H1 (cell line): Measurements from ENCODE around the gene SUZ12. TPM values are rescaled to one million over a fixed set of nuclear protein-coding genes. Genes with fewer than 3 reads are reported as not detected.
"Not testable (repeated sequence)": the region's sequence is repeated elsewhere in the genome, so short reads cannot be mapped to it uniquely, and the experiment has no call there.

ENCODE experiments used
- CTCF ChIA-PET: fragments of 300-600 bp; sonication (Branson Sonifier 250); formaldehyde crosslinking; loops from one replicate; lab custom pipeline; 2021; ENCODE audit not compliant: partially characterized antibody; lab: Charles Lee
- POLR2A ChIA-PET: fragments of 300-600 bp; sonication (Branson Sonifier 250); formaldehyde crosslinking; loops from one replicate; lab custom pipeline; 2021; ENCODE audit warnings: inconsistent platforms; ENCODE audit not compliant: partially characterized antibody; lab: Charles Lee
- DNase-seq, 2 experiments: peaks; one replicate each; pipeline versions ENCODE4 v3.0.0 to v3.0.0-alpha.2; 2010 to 2022; ENCODE audit warnings: low spot score in 2 of 2, low read depth in 1 of 2, mixed read lengths in 1 of 2
- FAIRE-seq: peaks from 2 replicates; lab custom pipeline; 2011; peaks lifted over from hg19 to GRCh38; lab: Jason Lieb, UNC
- H2AFZ ChIP-seq: 2 replicates; pipeline ENCODE4 v1.8.1; 2012; ENCODE audit warnings: low read length, inconsistent platforms
- H2AK5ac ChIP-seq: 2 replicates; pipeline ENCODE4 v1.6.1; 2013; ENCODE audit warnings: low read depth, low read length
- H2BK120ac ChIP-seq: replicated peaks from 2 replicates; pipeline ENCODE3; 2013; ENCODE audit warnings: low read depth, low read length, inconsistent platforms
- H2BK12ac ChIP-seq: 2 replicates; pipeline ENCODE4 v1.6.1; 2013; ENCODE audit warnings: low read depth, low read length
- H2BK15ac ChIP-seq: 2 replicates; pipeline ENCODE4 v1.6.1; 2013; ENCODE audit warnings: low read length
- H2BK20ac ChIP-seq: 2 replicates; pipeline ENCODE4 v1.6.1; 2013; ENCODE audit warnings: low read length
- H2BK5ac ChIP-seq: 2 replicates; pipeline ENCODE4 v1.6.1; 2013; ENCODE audit warnings: low read depth, low read length
- H3K14ac ChIP-seq: 2 replicates; pipeline ENCODE4 v1.6.1; 2013; ENCODE audit warnings: inconsistent platforms; ENCODE audit not compliant: insufficient read length
- H3K18ac ChIP-seq: 2 replicates; pipeline ENCODE4 v1.6.1; 2013; ENCODE audit warnings: low read length; ENCODE audit errors: extremely low read depth
- H3K23ac ChIP-seq: 2 replicates; pipeline ENCODE4 v1.6.1; 2013; ENCODE audit warnings: inconsistent platforms; ENCODE audit not compliant: insufficient read length
- H3K23me2 ChIP-seq: 2 replicates; pipeline ENCODE4 v1.6.1; 2013; ENCODE audit warnings: low read depth, low read length
- H3K27ac ChIP-seq: 2 replicates; pipeline ENCODE4 v1.6.1; 2011; ENCODE audit warnings: low read depth, low read length, inconsistent platforms
- H3K27me3 ChIP-seq, 4 experiments: replicated peaks in 1 of 4; 1 replicate in 1 of 4; 2 replicates in 3 of 4; pipeline versions ENCODE4 v1.6.1 to v1.8.1; 2011 to 2013; ENCODE audit warnings: low read length in 3 of 4, mild to moderate bottlenecking in 3 of 4, inconsistent platforms in 2 of 4, mixed read lengths in 2 of 4, moderate library complexity in 1 of 4; ENCODE audit not compliant: control insufficient read depth in 3 of 4, insufficient read depth in 3 of 4; ENCODE audit errors: extremely low read depth in 1 of 4
- H3K36me3 ChIP-seq, 4 experiments: 2 replicates each; pipeline versions ENCODE4 v1.6.1 to v1.8.1; 2011 to 2013; ENCODE audit warnings: mild to moderate bottlenecking in 4 of 4, low read length in 3 of 4, moderate library complexity in 2 of 4, control low read depth in 1 of 4, inconsistent platforms in 1 of 4; ENCODE audit not compliant: insufficient read depth in 4 of 4, control insufficient read depth in 2 of 4
- H3K4ac ChIP-seq: replicated peaks from 2 replicates; pipeline ENCODE3; 2013; ENCODE audit warnings: low read length, low read depth, mixed read lengths, inconsistent platforms; ENCODE audit not compliant: insufficient read length
- H3K4me1 ChIP-seq, 4 experiments: replicated peaks in 1 of 4; 1 replicate in 1 of 4; 2 replicates in 3 of 4; pipeline versions ENCODE4 v1.6.1 to v1.8.1; 2011 to 2013; ENCODE audit warnings: low read length in 3 of 4, inconsistent platforms in 2 of 4, mixed read lengths in 1 of 4; ENCODE audit not compliant: insufficient read depth in 4 of 4, control insufficient read depth in 3 of 4
- H3K4me2 ChIP-seq, 2 experiments: 2 replicates each; pipeline versions ENCODE4 v1.6.1 to v1.8.1; 2011 to 2013; ENCODE audit warnings: low read depth in 2 of 2, low read length in 2 of 2, control low read depth in 1 of 2, inconsistent platforms in 1 of 2, mild to moderate bottlenecking in 1 of 2; ENCODE audit not compliant: insufficient read depth in 1 of 2
- H3K4me3 ChIP-seq, 4 experiments: fragments of 200-600, 300-600 bp in 1 of 4; sonication (generic), shearing (Covaris generic), sonication (Bioruptor Twin) in 1 of 4; 2 replicates each; pipeline versions ENCODE4 v1.5.1 to v1.8.1; 2011 to 2016; ENCODE audit warnings: low read length in 4 of 4, low read depth in 3 of 4, control low read depth in 2 of 4, inconsistent platforms in 2 of 4, mild to moderate bottlenecking in 2 of 4, mixed read lengths in 1 of 4, moderate library complexity in 1 of 4; ENCODE audit not compliant: insufficient read depth in 2 of 4; ENCODE audit errors: extremely low read depth in 1 of 4
- H3K56ac ChIP-seq: replicated peaks from 2 replicates; pipeline ENCODE3; 2013; ENCODE audit warnings: low read depth, mild to moderate bottlenecking, mixed read lengths, low read length, inconsistent platforms; ENCODE audit not compliant: insufficient read length
- H3K79me1 ChIP-seq: 2 replicates; pipeline ENCODE4 v1.6.1; 2013; ENCODE audit warnings: low read depth, low read length, control low read depth
- H3K79me2 ChIP-seq, 2 experiments: 2 replicates each; pipeline versions ENCODE4 v1.6.1 to v1.8.1; 2012 to 2013; ENCODE audit warnings: low read length in 2 of 2, mild to moderate bottlenecking in 2 of 2, inconsistent platforms in 1 of 2; ENCODE audit not compliant: insufficient read depth in 2 of 2, control insufficient read depth in 1 of 2
- H3K9ac ChIP-seq, 4 experiments: replicated peaks in 1 of 4; 1 replicate in 1 of 4; 2 replicates in 3 of 4; pipeline versions ENCODE4 v1.6.1 to v1.8.1; 2011 to 2013; ENCODE audit warnings: low read depth in 3 of 4, low read length in 3 of 4, control low read depth in 2 of 4, mild to moderate bottlenecking in 2 of 4, moderate library complexity in 2 of 4, inconsistent platforms in 1 of 4; ENCODE audit errors: extremely low read depth in 1 of 4
- H3K9me3 ChIP-seq, 2 experiments: 2 replicates each; pipeline versions ENCODE4 v1.6.1 to v1.8.1; 2012 to 2013; ENCODE audit warnings: mild to moderate bottlenecking in 2 of 2, moderate library complexity in 2 of 2, control low read depth in 1 of 2, inconsistent platforms in 1 of 2, low read depth in 1 of 2, low read length in 1 of 2, mixed read lengths in 1 of 2; ENCODE audit not compliant: insufficient read depth in 2 of 2
- H4K20me1 ChIP-seq, 2 experiments: replicated peaks in 1 of 2; 2 replicates each; pipeline versions ENCODE3 to v1.8.1; 2011 to 2013; ENCODE audit warnings: inconsistent platforms in 2 of 2, low read length in 2 of 2, mild to moderate bottlenecking in 1 of 2; ENCODE audit not compliant: insufficient read depth in 2 of 2, control insufficient read depth in 1 of 2
- H4K5ac ChIP-seq: 2 replicates; pipeline ENCODE4 v1.6.1; 2013; ENCODE audit warnings: low read length, low read depth, mixed read lengths, inconsistent platforms; ENCODE audit not compliant: insufficient read length
- H4K8ac ChIP-seq: 2 replicates; pipeline ENCODE4 v1.8.0; 2013; ENCODE audit warnings: mild to moderate bottlenecking, moderate library complexity, low read length, inconsistent platforms; ENCODE audit not compliant: insufficient read depth; ENCODE audit errors: extremely low read depth
- H4K91ac ChIP-seq: replicated peaks from 2 replicates; pipeline ENCODE3; 2013; ENCODE audit warnings: low read length, mixed read lengths, inconsistent platforms; ENCODE audit not compliant: insufficient read length
- WGBS, 2 experiments: shearing (Covaris generic) in 1 of 2; methylation state at CpG; one replicate each; pipeline versions ENCODE4 v1.1.6 to v1.1.7; 2013 to 2015; ENCODE audit warnings: low lambda C conversion rate in 2 of 2, mixed read lengths in 2 of 2, inconsistent platforms in 1 of 2, low coverage in 1 of 2, missing lambda C conversion rate in 1 of 2; ENCODE audit not compliant: insufficient replicate concordance in 2 of 2, insufficient coverage in 1 of 2, insufficient read length in 1 of 2; ENCODE audit errors: extremely low coverage in 1 of 2, missing lambda C conversion rate in 1 of 2; 5-methylcytosine and 5-hydroxymethylcytosine counted together
- polyA plus RNA-seq, 7 experiments: library from polyadenylated mRNA; depleted of rRNA in 3 of 7; stranded (reverse) in 5 of 7; unstranded in 2 of 7; fragments of >200 nt in 5 of 7; fragments of 200-250 nt in 2 of 7; gene quantifications; 1 replicate in 5 of 7; 2 replicates in 1 of 7; 4 replicates in 1 of 7; pipeline versions ENCODE4 v1.2.1 to v1.2.3, GENCODE V29; 2011 to 2013; ENCODE audit warnings: missing spikeins in 2 of 7, mixed read lengths in 2 of 7
- total RNA-seq: library from RNA; stranded (reverse); fragmentation: NEBNext Ultra II Directional; extraction: Animal tissue kit (Norgen Biotek cat#: 25700); gene quantifications from 2 replicates; pipeline ENCODE4 v1.2.1, GENCODE V29; 2021

SUZ12 gene
- total and polyA plus RNA-seq, 2 of the 8 experiments (the other 6 are each of a cell fraction or from before 2014, with no cell fraction given), result 9.1 to 34.6 TPM

- H3K9me3 ChIP-seq, FAIRE-seq, H3K9ac ChIP-seq, H4K5ac ChIP-seq, H2BK5ac ChIP-seq, H2AFZ ChIP-seq, H2BK15ac ChIP-seq, H3K4me1 ChIP-seq, H3K23ac ChIP-seq, H4K91ac ChIP-seq, H3K18ac ChIP-seq, POLR2A ChIA-PET, H3K4ac ChIP-seq, H2BK12ac ChIP-seq, H3K27ac ChIP-seq, H4K20me1 ChIP-seq, H3K27me3 ChIP-seq, H3K14ac ChIP-seq, H3K56ac ChIP-seq, H3K23me2 ChIP-seq, H3K79me2 ChIP-seq, H2BK120ac ChIP-seq, H2AK5ac ChIP-seq, H3K79me1 ChIP-seq, H2BK20ac ChIP-seq, H3K4me2 ChIP-seq, H3K4me3 ChIP-seq, H4K8ac ChIP-seq: not testable (repeated sequence)
- peak in 1 of 2 experiments; percentile 30 for DNase-seq
- H3K36me3 ChIP-seq, result peaks cover 0 to 43% (median 14%) of the 10 kb centered on the region in 4 experiments; a peak in 5 of 8 replicates
- CTCF ChIA-PET, result interaction anchor here (0.7 kb wide), 1 partner anchor 1218 kb away, joined by 3 read pairs; no protein-coding TSS in a partner anchor
- WGBS, 2 experiments, result 85% methylated on average over 5 of the region's 5 CpGs; no CpG with 5 or more reads in 1 of the 2 experiments
Measured at GRCh38 chr17:31970416-31970815, 33.6 kb downstream of the SUZ12 start.
